Measurements from ENCODE around the gene COA1.

GRCh38 chr7:43771573-43771972 lies 42.2 kb upstream of the COA1 start:
- TF ChIP-seq EP300 (IDR thresholded peaks at IDR 0.05) (no peak), CTCF (IDR thresholded peaks at IDR 0.05) (no peak)

All from esophagus muscularis mucosa (tissue), 3 donors.